GM12873 (cell line): ENCODE results near the gene DEFB129.

Experiments used
- CTCF ChIP-seq: IDR thresholded peaks from 2 replicates; pipeline ENCODE4 v1.5.1; 2012; ENCODE audit warnings: low read depth, mild to moderate bottlenecking, moderate library complexity, low read length, control low read depth; ENCODE audit not compliant: insufficient read depth; ENCODE audit errors: missing control alignments

The DEFB129 gene

GRCh38 chr20:235891-236290 lies 8.8 kb downstream of the DEFB129 start:
- peak; percentile 9 for TF ChIP-seq CTCF

GRCh38 chr20:237489-237888 lies 10.4 kb downstream of the DEFB129 start:
- TF ChIP-seq CTCF = no peak

- TF ChIP-seq CTCF = no peak
Observed at GRCh38 chr20:237929-238328, 10.9 kb downstream of the DEFB129 start.

GRCh38 chr20:242905-243304 lies 15.8 kb downstream of the DEFB129 start:
- no peak for TF ChIP-seq CTCF

- TF ChIP-seq CTCF = no peak
Observed at GRCh38 chr20:251354-251753, 24.3 kb downstream of the DEFB129 start.

- TF ChIP-seq CTCF = no peak
Observed at GRCh38 chr20:252801-253200, 25.7 kb downstream of the DEFB129 start.

- TF ChIP-seq CTCF = no peak
Observed at GRCh38 chr20:257419-257818, 30.4 kb downstream of the DEFB129 start, which contains the start of gene DEFB132. TSS of gene DEFB132 (plus strand) at chr20:257724. CDS start at chr20:257779, 55 bp downstream.
